Measurements from ENCODE around the gene TNFRSF1A.

GRCh38 chr12:6294156-6295093 is 47.5 kb downstream of the TNFRSF1A start:
- TF ChIP-seq EP300 (IDR thresholded peaks at IDR 0.05; ENCODE audit: low read depth) (peak; percentile 1), CTCF (IDR thresholded peaks at IDR 0.05) (peak in 1 of 5 experiments; percentile 22)

Measured in transverse colon (tissue), 3 donors.